Measurements from ENCODE around the gene SPACA9. TPM values are rescaled to one million over a fixed set of nuclear protein-coding genes. Genes with fewer than 3 reads are reported as not detected.

Gene SPACA9
- 1 to 10 TPM; 1.6 to 6.9 (median 2.5) TPM for total RNA-seq
- long read RNA-seq, donor 1, partial matches to known transcripts: 3 of 18 reads
- long read RNA-seq, donor 1, other reads (novel, unspliced or antisense): 6 of 18 reads
- long read RNA-seq, donor 2, partial matches to known transcripts: 1 of 6 reads
- long read RNA-seq, donor 2, other reads (novel, unspliced or antisense): 2 of 6 reads

DNA sequence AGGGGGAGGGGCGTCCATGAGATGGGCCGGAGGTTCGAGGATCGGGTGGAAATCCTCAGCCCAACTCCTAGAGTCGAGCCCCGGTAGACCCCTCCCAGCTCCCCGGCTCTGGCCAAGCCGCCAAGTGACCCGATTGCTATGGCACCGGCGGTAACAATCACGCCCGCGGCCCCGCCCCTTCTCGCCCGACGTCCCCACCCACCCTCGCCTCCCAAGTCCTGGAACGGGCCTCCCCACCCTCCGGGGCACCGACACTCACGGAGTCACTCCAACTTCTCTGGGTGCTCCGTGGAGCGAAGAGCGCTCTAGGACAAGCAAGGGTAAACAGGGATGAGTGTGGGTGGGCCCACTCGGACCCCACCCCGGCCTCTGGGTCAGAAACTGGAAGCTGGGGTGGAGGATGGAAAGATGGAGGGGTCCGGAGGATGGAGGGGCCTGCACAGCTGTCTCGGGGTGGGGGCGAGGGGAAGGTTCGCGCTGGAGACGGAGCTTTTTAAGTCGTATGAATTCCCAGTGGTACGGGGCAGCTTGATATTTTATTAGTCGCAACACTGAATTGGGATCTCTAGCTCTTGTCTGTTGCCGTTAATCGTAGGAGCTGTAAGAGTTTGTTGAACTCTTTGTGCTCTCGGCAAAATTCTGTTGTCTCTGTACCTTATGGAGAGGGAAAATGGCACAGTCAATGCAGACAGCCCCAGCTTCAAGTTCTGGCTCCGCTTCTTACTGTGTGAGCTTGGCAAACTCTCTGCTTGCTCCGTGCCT, at the start of gene SPACA9:
TSS of gene SPACA9 (plus strand) at position 204 of the 762 bp plus-strand sequence. CDS start 5,050 bp downstream, outside the sequence.
- peaks cover 5% of the 10 kb centered on the region for H3K4me1 ChIP-seq (ENCODE audit: low read depth)
- ATAC-seq (peak; percentile 88), DNase-seq (peak; percentile 75 to 79 (median 76))
- peak within 1 kb of the TSS; percentile 77 for H3K4me3 ChIP-seq
- H3K9me3 ChIP-seq: no peaks in the 10 kb centered on the region
- TF ChIP-seq, protein P1, sequence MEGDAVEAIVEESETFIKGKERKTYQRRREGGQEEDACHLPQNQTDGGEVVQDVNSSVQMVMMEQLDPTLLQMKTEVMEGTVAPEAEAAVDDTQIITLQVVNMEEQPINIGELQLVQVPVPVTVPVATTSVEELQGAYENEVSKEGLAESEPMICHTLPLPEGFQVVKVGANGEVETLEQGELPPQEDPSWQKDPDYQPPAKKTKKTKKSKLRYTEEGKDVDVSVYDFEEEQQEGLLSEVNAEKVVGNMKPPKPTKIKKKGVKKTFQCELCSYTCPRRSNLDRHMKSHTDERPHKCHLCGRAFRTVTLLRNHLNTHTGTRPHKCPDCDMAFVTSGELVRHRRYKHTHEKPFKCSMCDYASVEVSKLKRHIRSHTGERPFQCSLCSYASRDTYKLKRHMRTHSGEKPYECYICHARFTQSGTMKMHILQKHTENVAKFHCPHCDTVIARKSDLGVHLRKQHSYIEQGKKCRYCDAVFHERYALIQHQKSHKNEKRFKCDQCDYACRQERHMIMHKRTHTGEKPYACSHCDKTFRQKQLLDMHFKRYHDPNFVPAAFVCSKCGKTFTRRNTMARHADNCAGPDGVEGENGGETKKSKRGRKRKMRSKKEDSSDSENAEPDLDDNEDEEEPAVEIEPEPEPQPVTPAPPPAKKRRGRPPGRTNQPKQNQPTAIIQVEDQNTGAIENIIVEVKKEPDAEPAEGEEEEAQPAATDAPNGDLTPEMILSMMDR (IDR thresholded peaks at IDR 0.05): no peak
- intact Hi-C loops (cut with DNase I, micrococcal nuclease): no loop called here
- H3K36me3 ChIP-seq (ENCODE audit: low read depth): no peaks in the 10 kb centered on the region

DNA sequence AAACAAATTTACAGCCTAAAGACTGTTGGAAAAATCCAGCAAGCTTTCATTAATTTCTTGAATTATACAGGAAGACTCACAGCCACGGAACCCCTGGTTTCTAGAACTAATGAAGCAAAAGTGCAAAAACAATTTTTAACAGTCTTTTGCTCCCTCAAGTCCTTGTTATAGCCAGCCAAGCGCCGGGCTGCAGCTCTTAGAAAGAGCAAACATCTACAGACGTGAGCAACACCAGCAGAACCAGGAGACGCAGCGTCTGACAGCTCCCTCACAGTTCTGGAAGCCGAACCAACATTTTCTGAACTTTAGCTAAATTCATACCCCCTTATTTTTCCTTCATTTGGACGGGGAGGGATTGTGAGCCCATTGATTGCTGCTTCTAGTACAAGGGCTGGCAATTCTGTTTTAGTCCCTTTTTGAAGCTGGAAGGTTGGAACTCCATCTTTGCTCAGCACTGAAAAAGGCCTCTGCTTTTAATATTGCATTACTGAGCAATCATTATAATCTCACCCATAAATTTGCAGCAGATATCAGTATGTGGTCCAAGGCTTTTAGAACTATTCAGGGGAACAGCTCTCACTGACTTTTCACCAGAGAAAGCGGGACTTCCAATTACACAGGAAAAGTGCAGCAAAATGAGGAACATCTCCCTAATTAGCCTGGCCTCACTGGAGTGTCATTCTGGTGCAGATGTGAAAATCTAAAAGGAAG, 46.4 kb upstream of the SPACA9 start:
- DNase-seq: no peak
- Histone ChIP-seq H3K36me3 (ENCODE audit: low read depth) (no peaks in the 10 kb centered on the region), H3K9me3 (no peaks in the 10 kb centered on the region), H3K4me3 (no peak overlapping the region), H3K4me1 (ENCODE audit: low read depth) (no peaks in the 10 kb centered on the region)
- intact Hi-C loops (cut with DNase I, micrococcal nuclease): no loop called here
- TF ChIP-seq, protein P1 (IDR thresholded peaks at IDR 0.05): no peak
- ATAC-seq: no peak

DNA sequence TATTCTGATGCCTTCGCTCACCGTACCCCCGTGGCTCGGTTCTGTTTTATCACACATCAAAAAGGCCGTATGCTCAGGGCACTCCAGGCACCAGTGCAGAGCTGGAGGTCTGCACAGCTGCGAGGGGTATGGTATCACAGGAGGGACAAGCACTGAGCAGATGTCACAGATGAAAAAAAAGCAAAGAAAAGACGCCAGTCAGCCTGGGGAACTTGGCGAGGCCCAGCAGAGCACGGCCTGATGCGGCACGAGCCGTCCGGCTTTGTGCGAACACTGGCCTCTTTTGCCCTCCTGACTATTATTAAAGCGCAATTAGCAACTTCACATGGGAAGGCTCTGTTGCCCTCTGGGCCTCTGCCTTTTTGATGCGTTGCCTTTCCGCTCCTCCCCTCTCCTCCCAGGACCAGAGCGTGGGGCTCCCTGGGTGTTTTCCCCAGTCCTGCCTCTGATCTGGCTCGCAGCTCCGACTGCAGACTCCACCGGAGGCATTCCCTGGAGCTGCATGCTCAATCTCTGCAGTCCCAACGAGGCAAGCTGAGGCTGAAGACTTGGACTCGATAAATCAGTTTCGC, 45.1 kb upstream of the SPACA9 start:
- H3K36me3 ChIP-seq (ENCODE audit: low read depth): no peaks in the 10 kb centered on the region
- no peak for DNase-seq
- no peaks in the 10 kb centered on the region for H3K9me3 ChIP-seq
- no peak overlapping the region for H3K4me3 ChIP-seq
- intact Hi-C loops (cut with DNase I, micrococcal nuclease): no loop called here
- TF ChIP-seq, protein P1 (IDR thresholded peaks at IDR 0.05): no peak
- ATAC-seq: no peak
- no peaks in the 10 kb centered on the region for H3K4me1 ChIP-seq (ENCODE audit: low read depth)

DNA sequence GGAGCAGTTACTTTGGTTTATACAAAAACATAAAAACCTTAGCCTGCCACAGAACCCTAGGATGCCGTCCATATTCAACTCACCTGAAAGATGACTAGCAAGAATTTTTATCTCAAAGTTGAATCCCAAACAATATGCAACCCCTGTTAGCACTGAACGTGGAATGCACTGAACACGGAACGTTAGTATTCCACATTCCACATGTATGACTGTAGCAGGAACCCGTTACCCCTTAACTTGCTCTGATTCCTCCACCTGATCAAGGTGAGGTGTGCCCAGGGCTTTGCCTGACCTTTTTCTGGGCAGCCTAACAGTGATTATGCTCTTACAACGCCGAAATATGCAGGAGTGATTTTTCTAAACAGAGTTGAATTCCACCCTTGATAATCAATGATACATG, 44.4 kb upstream of the SPACA9 start:
- H3K36me3 ChIP-seq (ENCODE audit: low read depth): no peaks in the 10 kb centered on the region
- intact Hi-C loops (cut with DNase I, micrococcal nuclease): no loop called here

More for the DNA sequence above, 44.4 kb upstream of the SPACA9 start:
- ATAC-seq (no peak), DNase-seq (no peak)
- Histone ChIP-seq H3K4me1 (ENCODE audit: low read depth) (no peaks in the 10 kb centered on the region), H3K4me3 (no peak overlapping the region), H3K9me3 (no peaks in the 10 kb centered on the region)
- TF ChIP-seq, protein P1 (IDR thresholded peaks at IDR 0.05): no peak
